ENCODE results near the gene TEDC1.

DNA sequence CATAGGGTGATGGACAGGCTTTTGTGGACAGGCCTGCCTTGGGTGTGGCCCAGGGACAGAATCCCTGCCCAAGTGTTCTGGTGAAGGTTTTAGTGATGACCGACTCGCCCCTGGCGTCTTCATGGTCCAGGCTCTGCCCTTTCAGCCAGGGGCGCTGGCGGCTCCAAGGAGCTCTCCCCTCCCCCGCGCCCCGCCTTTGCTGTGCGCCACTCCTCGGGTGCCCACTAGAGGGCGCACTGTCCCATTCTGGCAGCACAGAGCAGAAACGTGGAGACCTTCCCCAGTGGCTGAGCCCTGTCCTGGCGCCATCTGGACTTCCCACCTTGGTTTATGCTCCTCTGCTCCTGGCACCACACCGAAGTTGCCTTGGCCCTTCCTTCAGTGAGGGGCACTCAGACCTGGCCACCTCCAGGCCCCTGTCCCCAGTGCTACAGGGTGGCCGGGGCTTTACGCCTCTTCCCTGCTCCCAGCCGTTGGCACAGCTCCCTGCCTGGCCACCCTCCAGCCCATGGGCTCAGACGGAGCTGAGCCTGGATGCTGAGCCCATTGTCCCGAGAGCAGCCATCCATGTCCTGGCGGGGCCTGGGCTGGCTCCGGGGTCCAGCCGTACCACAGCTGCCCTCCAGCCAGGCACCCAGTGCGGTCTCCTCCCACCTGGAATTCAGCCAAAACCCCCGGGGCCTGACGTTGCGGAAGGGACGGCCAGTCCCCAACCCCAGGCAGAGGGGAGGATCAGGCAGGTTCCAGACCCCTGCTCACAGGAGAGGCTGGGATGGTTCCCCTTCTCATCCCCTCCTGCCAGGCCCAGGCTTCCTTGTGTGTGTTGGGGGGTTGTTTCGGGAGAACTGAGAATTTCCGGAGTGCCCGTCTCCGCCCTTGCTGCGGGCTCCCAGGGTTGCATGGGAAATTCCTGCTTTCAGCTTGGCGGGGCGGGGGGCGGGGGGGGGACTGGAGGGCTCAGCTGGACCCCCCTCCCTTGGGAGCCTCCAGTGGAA lies 9.9 kb upstream of the TEDC1 start:
- TF ChIP-seq CTCF (IDR thresholded peaks at IDR 0.05) (peak; percentile 98 to 99 (median 99)), POLR2A (IDR thresholded peaks at IDR 0.05) (peak; percentile 13 to 34), EP300 (IDR thresholded peaks at IDR 0.05) (peak; percentile 25 to 83)
